K562 (cell line): ENCODE results near the gene ZNF17. TPM values are rescaled to one million over a fixed set of nuclear protein-coding genes. Genes with fewer than 3 reads are reported as not detected.

Experiments
- CBFA2T3 ChIP-seq: fragments of 450-650 bp; IDR thresholded peaks from 2 replicates; pipeline ENCODE4 v1.6.1; 2017
- CEBPB ChIP-seq: fragments of 450-650 bp; IDR thresholded peaks from 2 replicates; pipeline ENCODE4 v1.6.1; 2016; ENCODE audit warnings: missing genetic modification characterization, missing compliant biosample characterization
- CREB1 ChIP-seq, 2 experiments: sonication (generic) in 1 of 2; formaldehyde crosslinking in 1 of 2; IDR thresholded peaks; 2 replicates each; pipeline versions ENCODE4 v1.6.1 to v1.8.0; 2012 to 2022; ENCODE audit warnings: inconsistent platforms in 1 of 2, mild to moderate bottlenecking in 1 of 2, missing genetic modification reagents in 1 of 2, moderate library complexity in 1 of 2
- EWSR1 ChIP-seq: fragments of 450-650 bp; IDR thresholded peaks from 2 replicates; pipeline ENCODE4 v1.6.1; 2018; ENCODE audit warnings: borderline replicate concordance, mild to moderate bottlenecking, low read depth, moderate library complexity; ENCODE audit not compliant: partially characterized antibody
- HLTF ChIP-seq: fragments of 450-650 bp; IDR thresholded peaks from 2 replicates; pipeline ENCODE4 v1.6.1; 2016
- MCM2 ChIP-seq: fragments of 450-650 bp; IDR thresholded peaks from 2 replicates; pipeline ENCODE4 v1.6.1; 2017; ENCODE audit warnings: low read depth, mild to moderate bottlenecking
- MEF2A ChIP-seq: IDR thresholded peaks from 2 replicates; pipeline ENCODE4 v1.6.1; 2011; ENCODE audit warnings: low read depth, mild to moderate bottlenecking, low read length, moderate library complexity; ENCODE audit not compliant: control insufficient read depth
- MYC ChIP-seq, 2 experiments: fragments of 250-450 bp in 1 of 2; sonication (Bioruptor Pico) in 1 of 2; IDR thresholded peaks; 2 replicates each; pipeline versions ENCODE4 v1.5.1 to v1.6.1; 2012 to 2021; ENCODE audit warnings: low read depth in 2 of 2, borderline replicate concordance in 1 of 2, improper control_type of control experiment in 1 of 2, low read length in 1 of 2, mild to moderate bottlenecking in 1 of 2, moderate library complexity in 1 of 2
- NFRKB ChIP-seq: fragments of 450-650 bp; IDR thresholded peaks from 2 replicates; pipeline ENCODE4 v1.6.1; 2016; ENCODE audit warnings: low read depth
- PRPF4 ChIP-seq: fragments of 200-400 bp; formaldehyde crosslinking; IDR thresholded peaks from one replicate; pipeline ENCODE4 v1.6.1; 2017; ENCODE audit warnings: low read length, low read depth, mild to moderate bottlenecking; ENCODE audit not compliant: insufficient read depth, poor library complexity, severe bottlenecking
- RAD21 ChIP-seq, 2 experiments: fragments of 250-450 bp in 1 of 2; fragments of 450-650 bp in 1 of 2; sonication (Bioruptor Pico) in 1 of 2; formaldehyde crosslinking in 1 of 2; IDR thresholded peaks in 1 of 2; conservative IDR thresholded peaks in 1 of 2; 2 replicates each; pipeline versions ENCODE4 v1.4.0 to v1.8.0; 2020 to 2022; ENCODE audit warnings: mild to moderate bottlenecking in 2 of 2, moderate library complexity in 1 of 2
- SP1 ChIP-seq: sonication (generic); formaldehyde crosslinking; IDR thresholded peaks from 2 replicates; pipeline ENCODE4 v1.8.1; 2022; ENCODE audit warnings: mild to moderate bottlenecking, missing genetic modification reagents
- SRSF1 ChIP-seq: fragments of 200-400 bp; formaldehyde crosslinking; IDR thresholded peaks from 2 replicates; pipeline ENCODE4 v1.6.1; 2017; ENCODE audit warnings: mild to moderate bottlenecking, low read depth, low read length, moderate library complexity
- STAT6 ChIP-seq: sonication (generic); formaldehyde crosslinking; IDR thresholded peaks from 2 replicates; pipeline ENCODE4 v1.8.1; 2023; ENCODE audit warnings: mild to moderate bottlenecking, missing genetic modification reagents
- TEAD2 ChIP-seq: fragments of 450-650 bp; IDR thresholded peaks from 2 replicates; pipeline ENCODE4 v1.6.1; 2016; ENCODE audit warnings: missing genetic modification characterization, control low read depth, missing compliant biosample characterization
- TSC22D4 ChIP-seq: fragments of 450-650 bp; IDR thresholded peaks from 2 replicates; pipeline ENCODE4 v1.6.1; 2016; ENCODE audit warnings: missing genetic modification characterization, missing biosample characterization, control low read depth
- ZFPM2 ChIP-seq: fragments of 250-450 bp; sonication (Bioruptor Pico); IDR thresholded peaks from 2 replicates; pipeline ENCODE4 v1.5.1; 2022; ENCODE audit warnings: mild to moderate bottlenecking
- ZNF12 ChIP-seq: sonication (generic); formaldehyde crosslinking; IDR thresholded peaks from 2 replicates; pipeline ENCODE4 v1.4.0; 2020; ENCODE audit warnings: mild to moderate bottlenecking, missing genetic modification reagents
- ZNF436 ChIP-seq: fragments of 250-450, 450-650 bp; sonication (Bioruptor Pico); formaldehyde crosslinking; IDR thresholded peaks from 2 replicates; pipeline ENCODE4 v1.7.0; 2020; ENCODE audit warnings: mild to moderate bottlenecking
- polyA plus RNA-seq, 8 experiments: library from polyadenylated mRNA; depleted of rRNA in 4 of 8; stranded (reverse) in 5 of 8; unstranded in 3 of 8; fragments of >200 nt; fragmentation: Nextera tagmentation in 2 of 8; fragmentation: Illumina TruSeq in 1 of 8; extraction: Ambion mirVana in 2 of 8; extraction: Trizol in 1 of 8; gene quantifications; 2 replicates each; pipeline versions ENCODE4 v1.2.1 to v1.2.3, GENCODE V29; 2011 to 2014; ENCODE audit warnings: inconsistent platforms in 1 of 8, missing spikeins in 1 of 8
- total RNA-seq, 7 experiments: library from RNA; depleted of rRNA in 6 of 7; stranded (reverse); fragments of >200 nt in 6 of 7; fragmentation: Illumina TruSeq in 2 of 7; extraction: Trizol in 2 of 7; gene quantifications; 2 replicates each; pipeline versions ENCODE4 v1.2.1 to v1.2.3, GENCODE V29; 2011 to 2021; ENCODE audit warnings: low replicate concordance in 1 of 7
- TF ChIP-seq, protein P1 (sequence below): fragments of 450-650 bp; IDR thresholded peaks from 2 replicates; pipeline ENCODE4 v1.7.0; 2016; ENCODE audit warnings: borderline replicate concordance
- TF ChIP-seq, protein P2 (sequence below): fragments of 200-400 bp; formaldehyde crosslinking; IDR thresholded peaks from 2 replicates; pipeline ENCODE4 v1.6.1; 2017; ENCODE audit warnings: mild to moderate bottlenecking, low read depth, low read length, moderate library complexity

ZNF17 gene
- total and polyA plus RNA-seq, 9 of the 15 experiments (the other 6 are each of a cell fraction or from before 2014, with no cell fraction given), result 5.3 to 8.6 (median 6.5) TPM

GRCh38 chr19:57435062-57435978, 24.4 kb downstream of the ZNF17 start, which contains the start of gene ZNF749 (continued):
- TF ChIP-seq TEAD2 (tag), result no peak
- peak; percentile 38; the same call in 1 of the 2 replicates for TF ChIP-seq SP1 (CRISPR knock-in tag)
- TF ChIP-seq ZNF436 (CRISPR knock-in tag), result no peak
- TF ChIP-seq HLTF, result no peak
- TF ChIP-seq CEBPB (tag), result no peak
- TF ChIP-seq STAT6, result no peak
- no peak for TF ChIP-seq CBFA2T3
- no peak for TF ChIP-seq ZNF12 (CRISPR knock-in tag)
- no peak for TF ChIP-seq NFRKB
- TF ChIP-seq PRPF4, result no peak
- peak; percentile 81 for TF ChIP-seq MYC (IDR thresholded peaks at IDR 0.05; ENCODE audit: low read depth, low read length)
- no peak for TF ChIP-seq MYC (CRISPR knock-in tag; IDR thresholded peaks at IDR 0.05; ENCODE audit: borderline replicate concordance, low read depth)
- TF ChIP-seq CREB1 (IDR thresholded peaks at IDR 0.05), result peak; percentile 79
- peak; percentile 78 for TF ChIP-seq CREB1 (CRISPR knock-in tag; IDR thresholded peaks at IDR 0.05)
- TF ChIP-seq, protein P1, sequence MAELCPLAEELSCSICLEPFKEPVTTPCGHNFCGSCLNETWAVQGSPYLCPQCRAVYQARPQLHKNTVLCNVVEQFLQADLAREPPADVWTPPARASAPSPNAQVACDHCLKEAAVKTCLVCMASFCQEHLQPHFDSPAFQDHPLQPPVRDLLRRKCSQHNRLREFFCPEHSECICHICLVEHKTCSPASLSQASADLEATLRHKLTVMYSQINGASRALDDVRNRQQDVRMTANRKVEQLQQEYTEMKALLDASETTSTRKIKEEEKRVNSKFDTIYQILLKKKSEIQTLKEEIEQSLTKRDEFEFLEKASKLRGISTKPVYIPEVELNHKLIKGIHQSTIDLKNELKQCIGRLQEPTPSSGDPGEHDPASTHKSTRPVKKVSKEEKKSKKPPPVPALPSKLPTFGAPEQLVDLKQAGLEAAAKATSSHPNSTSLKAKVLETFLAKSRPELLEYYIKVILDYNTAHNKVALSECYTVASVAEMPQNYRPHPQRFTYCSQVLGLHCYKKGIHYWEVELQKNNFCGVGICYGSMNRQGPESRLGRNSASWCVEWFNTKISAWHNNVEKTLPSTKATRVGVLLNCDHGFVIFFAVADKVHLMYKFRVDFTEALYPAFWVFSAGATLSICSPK, result no peak
- no peak for TF ChIP-seq TSC22D4 (tag)
- no peak for TF ChIP-seq MEF2A
- no peak for TF ChIP-seq ZFPM2 (CRISPR knock-in tag)
- TF ChIP-seq EWSR1, result no peak
- TF ChIP-seq SRSF1, result no peak
- TF ChIP-seq RAD21 (CRISPR knock-in tag; conservative IDR thresholded peaks at IDR 0.05 in 1 of 2, IDR thresholded peaks at IDR 0.05 in 1 of 2), result no peak
- TF ChIP-seq MCM2, result no peak
- TF ChIP-seq, protein P2, sequence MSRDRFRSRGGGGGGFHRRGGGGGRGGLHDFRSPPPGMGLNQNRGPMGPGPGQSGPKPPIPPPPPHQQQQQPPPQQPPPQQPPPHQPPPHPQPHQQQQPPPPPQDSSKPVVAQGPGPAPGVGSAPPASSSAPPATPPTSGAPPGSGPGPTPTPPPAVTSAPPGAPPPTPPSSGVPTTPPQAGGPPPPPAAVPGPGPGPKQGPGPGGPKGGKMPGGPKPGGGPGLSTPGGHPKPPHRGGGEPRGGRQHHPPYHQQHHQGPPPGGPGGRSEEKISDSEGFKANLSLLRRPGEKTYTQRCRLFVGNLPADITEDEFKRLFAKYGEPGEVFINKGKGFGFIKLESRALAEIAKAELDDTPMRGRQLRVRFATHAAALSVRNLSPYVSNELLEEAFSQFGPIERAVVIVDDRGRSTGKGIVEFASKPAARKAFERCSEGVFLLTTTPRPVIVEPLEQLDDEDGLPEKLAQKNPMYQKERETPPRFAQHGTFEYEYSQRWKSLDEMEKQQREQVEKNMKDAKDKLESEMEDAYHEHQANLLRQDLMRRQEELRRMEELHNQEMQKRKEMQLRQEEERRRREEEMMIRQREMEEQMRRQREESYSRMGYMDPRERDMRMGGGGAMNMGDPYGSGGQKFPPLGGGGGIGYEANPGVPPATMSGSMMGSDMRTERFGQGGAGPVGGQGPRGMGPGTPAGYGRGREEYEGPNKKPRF, result no peak
